Mesendoderm (in vitro differentiated cells): Measurements from ENCODE around the gene CD79A.

Source experiments
- DNase-seq: peaks from one replicate; pipeline ENCODE4 v3.0.0; 2013
- H2AK5ac ChIP-seq: 2 replicates; pipeline ENCODE4 v1.6.1; 2013; ENCODE audit warnings: low read length, inconsistent platforms
- H2BK120ac ChIP-seq: 2 replicates; pipeline ENCODE4 v1.6.1; 2013; ENCODE audit warnings: low read depth, mild to moderate bottlenecking, low read length, moderate library complexity, mixed read lengths
- H2BK15ac ChIP-seq: replicated peaks from 2 replicates; pipeline ENCODE4 v1.6.1; 2013; ENCODE audit warnings: low read depth, mild to moderate bottlenecking, moderate library complexity
- H2BK5ac ChIP-seq: 2 replicates; pipeline ENCODE4 v1.6.1; 2013; ENCODE audit warnings: low read length, inconsistent platforms
- H3K18ac ChIP-seq: 2 replicates; pipeline ENCODE4 v1.6.1; 2013; ENCODE audit warnings: mild to moderate bottlenecking, low read length, mixed read lengths
- H3K23ac ChIP-seq: one replicate; pipeline ENCODE4 v1.6.1; 2013; ENCODE audit warnings: low read length
- H3K27ac ChIP-seq: 2 replicates; pipeline ENCODE4 v1.5.1; 2013; ENCODE audit warnings: low read depth, mild to moderate bottlenecking, inconsistent platforms, low read length, moderate library complexity
- H3K27me3 ChIP-seq: 2 replicates; pipeline ENCODE4 v1.6.1; 2013; ENCODE audit warnings: low read length, control low read depth, mild to moderate bottlenecking, inconsistent platforms; ENCODE audit not compliant: insufficient read depth, poor library complexity
- H3K36me3 ChIP-seq: 2 replicates; pipeline ENCODE4 v1.6.1; 2013; ENCODE audit warnings: low read length, inconsistent platforms; ENCODE audit not compliant: control insufficient read depth, insufficient read depth
- H3K4ac ChIP-seq: one replicate; pipeline ENCODE4 v1.6.1; 2013; ENCODE audit warnings: low read depth, mild to moderate bottlenecking, low read length, moderate library complexity
- H3K4me1 ChIP-seq: 2 replicates; pipeline ENCODE4 v1.6.1; 2013; ENCODE audit warnings: low read depth, low read length, inconsistent platforms; ENCODE audit not compliant: control insufficient read depth
- H3K4me2 ChIP-seq: 2 replicates; pipeline ENCODE4 v1.6.1; 2013; ENCODE audit warnings: low read length
- H3K4me3 ChIP-seq: 2 replicates; pipeline ENCODE4 v1.5.1; 2013; ENCODE audit warnings: mild to moderate bottlenecking, low read length
- H3K56ac ChIP-seq: one replicate; pipeline ENCODE4 v1.6.1; 2013; ENCODE audit warnings: low read length
- H3K79me1 ChIP-seq: 2 replicates; pipeline ENCODE4 v1.6.1; 2013; ENCODE audit warnings: low read length, inconsistent platforms
- H3K79me2 ChIP-seq: 2 replicates; pipeline ENCODE4 v1.6.1; 2013; ENCODE audit warnings: mild to moderate bottlenecking, low read length; ENCODE audit not compliant: control insufficient read depth, insufficient read depth
- H3K9ac ChIP-seq: 2 replicates; pipeline ENCODE4 v1.6.1; 2013; ENCODE audit warnings: low read length, inconsistent platforms
- H4K5ac ChIP-seq: one replicate; pipeline ENCODE4 v1.6.1; 2013; ENCODE audit warnings: low read length
- H4K8ac ChIP-seq: one replicate; pipeline ENCODE4 v1.6.1; 2013; ENCODE audit warnings: low read depth, mild to moderate bottlenecking, control low read depth, low read length, moderate library complexity
- WGBS: extraction: QIAGEN DNeasy Blood & Tissue Kit; methylation state at CpG from one replicate; pipeline ENCODE4 v1.1.7; 2013; ENCODE audit warnings: low lambda C conversion rate, missing lambda C conversion rate; ENCODE audit not compliant: insufficient coverage; ENCODE audit errors: extremely low coverage; 5-methylcytosine and 5-hydroxymethylcytosine counted together

The CD79A gene

DNA sequence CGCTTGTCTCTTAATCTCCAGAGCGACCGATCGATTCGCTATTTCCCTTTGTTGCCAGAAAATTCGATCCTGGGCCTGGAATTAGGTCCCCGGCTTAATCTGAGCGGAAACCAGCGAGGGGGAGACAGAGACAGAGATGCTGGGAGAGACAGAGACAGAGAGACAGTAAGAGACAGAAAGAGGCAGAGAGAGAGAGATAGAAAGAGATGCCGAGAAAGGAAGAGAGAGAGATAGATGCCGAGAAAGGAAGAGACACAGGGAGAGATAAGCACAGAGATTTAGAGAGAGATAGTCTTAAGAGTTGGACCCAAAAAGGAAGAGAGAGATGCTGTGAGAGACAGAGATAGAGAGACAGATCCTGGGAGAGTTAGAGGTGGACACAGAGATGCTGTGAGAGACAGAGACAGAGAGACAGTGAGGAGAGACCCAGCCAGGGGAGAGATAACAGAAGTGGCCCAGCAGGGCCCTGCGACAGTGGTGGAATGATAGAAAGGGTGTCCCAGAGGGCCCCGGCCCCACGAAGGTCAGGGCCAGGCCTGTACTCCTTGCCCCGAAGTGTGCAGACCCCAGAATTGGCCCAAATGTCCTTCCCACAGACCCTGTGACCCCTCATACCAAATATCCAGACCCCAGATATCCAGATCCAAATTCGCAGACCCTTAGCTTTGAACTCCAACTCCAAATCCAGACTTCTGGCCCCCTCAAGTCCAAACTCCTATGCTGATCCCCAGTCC is 49.9 kb downstream of the CD79A start:
- no peak overlapping the region for H3K56ac ChIP-seq

DNA sequence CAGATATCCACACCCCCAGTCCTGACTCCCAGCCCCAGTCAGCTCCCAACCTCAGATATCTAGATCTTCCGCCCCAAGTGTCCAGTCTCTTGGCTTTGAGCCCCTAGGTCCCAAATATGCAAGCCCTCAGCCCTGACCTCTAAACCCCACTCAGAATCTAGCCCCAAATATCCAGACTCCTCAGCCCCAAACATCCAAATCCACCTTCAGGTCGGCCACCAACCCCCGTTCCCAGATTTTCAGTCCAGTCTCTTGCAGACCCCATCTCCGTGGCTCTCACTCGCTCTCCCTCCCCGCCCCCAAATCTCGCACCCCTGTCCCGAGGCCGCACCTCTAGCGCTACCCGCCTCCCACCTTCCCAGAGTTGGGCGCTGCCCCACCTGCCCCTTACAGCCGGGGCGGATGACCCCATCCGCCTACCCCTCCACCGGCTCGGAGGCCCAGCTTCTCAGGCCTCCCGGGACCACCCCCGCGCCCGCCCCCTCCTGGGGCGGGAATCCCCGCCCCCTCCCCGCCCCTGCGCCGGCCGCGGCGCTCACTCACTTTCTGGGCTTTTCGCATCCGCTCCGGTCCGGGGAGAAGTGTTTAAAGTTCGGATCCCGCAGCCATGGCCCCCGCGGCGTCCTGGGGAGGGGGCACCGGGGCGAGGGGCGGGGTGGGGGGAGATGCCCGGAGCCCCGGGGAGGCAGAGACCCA is 50.6 kb downstream of the CD79A start:
- no peak overlapping the region for H3K4me3 ChIP-seq
- no peak overlapping the region for H2BK15ac ChIP-seq
- H3K4me1 ChIP-seq = peaks cover 2% of the 10 kb centered on the region
- no peak overlapping the region for H3K18ac ChIP-seq
- no peak overlapping the region for H3K4ac ChIP-seq
- H3K27me3 ChIP-seq = peaks cover 82% of the 10 kb centered on the region
- H2BK5ac ChIP-seq = no peak overlapping the region
- H3K4me2 ChIP-seq = no peak overlapping the region
- no peaks in the 10 kb centered on the region for H3K36me3 ChIP-seq
- H4K8ac ChIP-seq = no peak overlapping the region
- H2BK120ac ChIP-seq = no peak overlapping the region
- WGBS = no CpG with 5 or more reads among the region's 43 CpGs
- H3K56ac ChIP-seq = peak overlapping the region; percentile 1
- no peaks in the 10 kb centered on the region for H3K79me1 ChIP-seq
- no peak overlapping the region for H2AK5ac ChIP-seq
- no peaks in the 10 kb centered on the region for H3K79me2 ChIP-seq
- H3K23ac ChIP-seq = no peak overlapping the region
- H3K27ac ChIP-seq = no peak overlapping the region
- H4K5ac ChIP-seq = no peak overlapping the region
- no peak overlapping the region for H3K9ac ChIP-seq
- DNase-seq = no peak

More for the DNA sequence above, 49.9 kb downstream of the CD79A start:
- no CpG with 5 or more reads among the region's 16 CpGs for WGBS
- DNase-seq = no peak
- no peak overlapping the region for H2AK5ac ChIP-seq
- H2BK120ac ChIP-seq = no peak overlapping the region
- no peak overlapping the region for H3K4ac ChIP-seq
- no peaks in the 10 kb centered on the region for H3K36me3 ChIP-seq
- no peak overlapping the region for H3K4me3 ChIP-seq
- no peak overlapping the region for H3K4me2 ChIP-seq
- peaks cover 2% of the 10 kb centered on the region for H3K4me1 ChIP-seq
- no peaks in the 10 kb centered on the region for H3K79me2 ChIP-seq
- H4K5ac ChIP-seq = no peak overlapping the region
- H3K18ac ChIP-seq = no peak overlapping the region
- H3K79me1 ChIP-seq = no peaks in the 10 kb centered on the region
- no peak overlapping the region for H4K8ac ChIP-seq
- no peak overlapping the region for H2BK5ac ChIP-seq
- no peak overlapping the region for H2BK15ac ChIP-seq
- no peak overlapping the region for H3K23ac ChIP-seq
- H3K9ac ChIP-seq = no peak overlapping the region
- no peak overlapping the region for H3K27ac ChIP-seq
- H3K27me3 ChIP-seq = peaks cover 80% of the 10 kb centered on the region

DNA sequence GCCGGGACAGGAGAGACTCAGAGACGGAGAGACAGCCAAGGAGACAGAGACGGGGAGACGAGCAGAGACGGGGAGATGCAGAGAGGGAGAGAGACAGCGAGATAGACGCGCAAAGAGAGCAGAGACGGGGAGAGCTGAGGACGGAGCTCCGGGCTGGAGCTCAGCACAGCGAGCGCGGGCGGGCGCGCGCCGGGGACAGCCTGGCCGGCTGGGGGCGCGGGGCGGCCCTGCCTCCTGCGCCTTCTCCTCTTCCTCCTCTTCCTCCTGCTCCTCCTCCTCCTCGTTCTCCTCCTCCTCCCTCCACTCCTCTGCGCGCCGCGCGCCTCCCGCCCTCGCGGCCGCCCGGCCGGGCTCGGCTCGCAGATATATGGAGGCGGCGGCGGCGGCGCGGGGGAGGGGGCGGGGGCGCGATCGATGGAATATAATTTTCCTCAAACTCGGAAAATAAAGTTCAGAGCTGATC is 51.2 kb downstream of the CD79A start, which contains the start of gene ERFL:
Gene ERFL, minus strand, starts transcription at position 229 of the 463 bp plus-strand sequence. CDS start 15,530 bp downstream, outside the sequence.
- Histone ChIP-seq H3K23ac (no peak within 1 kb of the TSS), H4K8ac (no peak within 1 kb of the TSS), H3K27ac (no peak within 1 kb of the TSS), H4K5ac (no peak within 1 kb of the TSS), H3K36me3 (no peaks in the 10 kb centered on the region), H2BK5ac (no peak within 1 kb of the TSS), H3K4me1 (peaks cover 2% of the 10 kb centered on the region), H3K4me3 (no peak within 1 kb of the TSS), H3K27me3 (peaks cover 81% of the 10 kb centered on the region), H3K4ac (no peak within 1 kb of the TSS), H2BK120ac (no peak within 1 kb of the TSS), H3K18ac (no peak within 1 kb of the TSS), H3K9ac (no peak within 1 kb of the TSS), H3K56ac (peak within 1 kb of the TSS; percentile 31), H3K4me2 (peak within 1 kb of the TSS; percentile 27), H2AK5ac (no peak within 1 kb of the TSS), H2BK15ac (no peak within 1 kb of the TSS), H3K79me1 (no peaks in the 10 kb centered on the region), H3K79me2 (no peaks in the 10 kb centered on the region)
- WGBS = no CpG with 5 or more reads among the region's 49 CpGs
- DNase-seq = no peak

DNA sequence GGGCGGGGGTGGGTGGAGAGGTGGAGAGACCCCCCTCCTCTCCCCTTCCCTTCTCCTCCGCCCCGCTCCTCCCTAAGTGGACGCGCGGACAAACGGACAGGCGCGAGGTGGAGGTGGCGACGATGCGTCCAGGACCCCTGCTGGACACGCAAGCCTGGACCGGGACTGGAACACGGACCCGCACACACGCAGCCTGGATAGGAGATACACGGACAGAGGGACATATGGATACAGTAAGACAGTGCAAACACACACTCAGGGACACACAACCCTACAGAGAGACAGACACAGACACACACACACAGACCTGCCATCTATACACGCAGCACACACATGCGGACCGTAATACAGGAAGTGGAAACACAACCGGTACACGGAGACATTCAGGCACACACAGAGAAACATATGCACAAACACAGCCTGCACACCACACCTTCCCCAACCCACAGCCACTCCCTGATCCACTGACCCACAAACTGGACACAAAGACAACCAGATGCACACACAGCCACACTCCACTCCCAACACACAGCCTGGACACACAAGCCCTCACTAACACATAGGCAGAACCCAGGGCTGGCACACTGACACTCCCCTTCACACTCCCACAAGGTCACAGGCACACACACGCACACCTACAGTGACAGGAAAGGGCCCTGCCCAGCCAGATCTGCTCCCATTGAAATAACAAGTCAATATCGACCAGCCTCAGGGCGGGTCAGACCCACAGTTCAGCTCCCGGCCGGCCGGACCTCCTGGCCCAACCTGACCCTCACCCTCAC is 51.9 kb downstream of the CD79A start:
- H3K79me1 ChIP-seq = no peaks in the 10 kb centered on the region
- H2BK15ac ChIP-seq = no peak overlapping the region
- no peak overlapping the region for H4K5ac ChIP-seq
- WGBS = no CpG with 5 or more reads among the region's 29 CpGs
- H3K4ac ChIP-seq = no peak overlapping the region
- no peak overlapping the region for H3K4me2 ChIP-seq
- no peak overlapping the region for H3K4me3 ChIP-seq
- H4K8ac ChIP-seq = no peak overlapping the region
- no peak overlapping the region for H2AK5ac ChIP-seq
- no peak overlapping the region for H3K27ac ChIP-seq
- no peak overlapping the region for H3K18ac ChIP-seq
- H3K27me3 ChIP-seq = peaks cover 85% of the 10 kb centered on the region
- no peak overlapping the region for H3K9ac ChIP-seq
- H3K56ac ChIP-seq = peak overlapping the region; percentile 31
- no peaks in the 10 kb centered on the region for H3K36me3 ChIP-seq
- no peak for DNase-seq
- no peak overlapping the region for H2BK5ac ChIP-seq
- peaks cover 2% of the 10 kb centered on the region for H3K4me1 ChIP-seq
- H3K79me2 ChIP-seq = no peaks in the 10 kb centered on the region
- H2BK120ac ChIP-seq = no peak overlapping the region
- H3K23ac ChIP-seq = no peak overlapping the region

DNA sequence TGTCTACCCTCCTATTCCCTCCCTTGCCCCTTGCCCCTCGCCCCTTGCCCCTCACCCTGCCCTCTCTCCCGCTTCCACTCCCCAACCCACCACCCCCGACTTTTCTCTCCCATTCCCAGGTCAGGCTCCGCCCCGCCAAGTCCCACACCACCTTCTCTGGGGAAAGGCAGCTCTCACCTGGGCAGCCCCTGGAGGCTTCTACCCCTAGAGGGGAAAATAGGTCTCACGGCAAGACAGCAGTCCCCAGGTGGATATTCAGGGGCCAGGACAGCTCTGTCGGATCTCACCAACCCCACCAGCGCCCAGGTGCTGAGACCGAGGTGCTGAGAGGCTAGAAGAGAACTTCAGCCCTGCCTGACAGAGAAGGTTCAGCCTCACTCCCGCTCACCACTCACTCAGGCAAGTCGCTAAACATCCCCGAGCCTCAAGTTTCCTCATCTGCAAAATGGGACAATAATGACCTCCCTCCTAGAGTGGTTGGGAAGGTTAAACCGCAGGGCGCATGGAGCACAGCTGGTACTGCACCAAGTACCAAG is 52.5 kb downstream of the CD79A start:
- no peak overlapping the region for H3K4me3 ChIP-seq
- no peak overlapping the region for H3K4ac ChIP-seq

More for the DNA sequence above, 52.5 kb downstream of the CD79A start:
- Histone ChIP-seq H3K23ac (no peak overlapping the region), H3K27me3 (peaks cover 82% of the 10 kb centered on the region), H3K4me1 (peaks cover 2% of the 10 kb centered on the region), H3K4me2 (no peak overlapping the region), H4K8ac (no peak overlapping the region), H4K5ac (no peak overlapping the region), H3K79me1 (no peaks in the 10 kb centered on the region), H3K36me3 (no peaks in the 10 kb centered on the region), H2BK15ac (no peak overlapping the region), H3K27ac (no peak overlapping the region), H2BK120ac (no peak overlapping the region), H3K79me2 (no peaks in the 10 kb centered on the region), H3K56ac (no peak overlapping the region), H3K18ac (no peak overlapping the region), H3K9ac (no peak overlapping the region), H2AK5ac (no peak overlapping the region), H2BK5ac (no peak overlapping the region)
- WGBS = no CpG with 5 or more reads among the region's 14 CpGs
- DNase-seq = no peak
